22Rv1 (cell line): ENCODE data around the gene STYXL1.

Source experiments
- CTCF ChIP-seq: fragments of 450-650 bp; IDR thresholded peaks from 2 replicates; pipeline ENCODE4 v1.5.1; 2017; ENCODE audit warnings: mild to moderate bottlenecking
- ZFX ChIP-seq: fragments of 450-650 bp; IDR thresholded peaks from 2 replicates; pipeline ENCODE4 v1.6.1; 2017; ENCODE audit warnings: antibody characterized with exemption, borderline replicate concordance

- TF ChIP-seq CTCF, result no peak
- no peak for TF ChIP-seq ZFX
Observed at GRCh38 chr7:76044375-76044865, 3.4 kb downstream of the STYXL1 start.
